H9 (cell line): ENCODE results near the gene TBCK. TPM values are rescaled to one million over a fixed set of nuclear protein-coding genes. Genes with fewer than 3 reads are reported as not detected.

Source experiments
- DNase-seq: peaks from one replicate; pipeline ENCODE4 v3.0.0-alpha.2; 2017
- H2AFZ ChIP-seq: one replicate; pipeline ENCODE4 v1.6.1; 2013; ENCODE audit warnings: mild to moderate bottlenecking, low read length, control low read depth, moderate library complexity
- H2AK5ac ChIP-seq: 2 replicates; pipeline ENCODE4 v1.6.1; 2013; ENCODE audit warnings: low read length, control low read depth, mixed read lengths; ENCODE audit not compliant: insufficient read length
- H2BK120ac ChIP-seq: one replicate; pipeline ENCODE4 v1.6.1; 2013; ENCODE audit warnings: low read depth, mild to moderate bottlenecking, low read length, control low read depth, inconsistent platforms; ENCODE audit not compliant: poor library complexity, severe bottlenecking
- H2BK12ac ChIP-seq: 2 replicates; pipeline ENCODE4 v1.6.1; 2013; ENCODE audit warnings: low read length, control low read depth, mixed read lengths, low read depth; ENCODE audit not compliant: insufficient read length
- H2BK15ac ChIP-seq: 2 replicates; pipeline ENCODE4 v1.6.1; 2013; ENCODE audit warnings: low read depth, low read length, control low read depth
- H2BK20ac ChIP-seq: one replicate; pipeline ENCODE4 v1.6.1; 2013; ENCODE audit warnings: low read depth, mild to moderate bottlenecking, low read length, control low read depth, inconsistent platforms; ENCODE audit not compliant: poor library complexity, severe bottlenecking
- H2BK5ac ChIP-seq: 2 replicates; pipeline ENCODE4 v1.6.1; 2013; ENCODE audit warnings: low read length, control low read depth, mixed read lengths; ENCODE audit not compliant: insufficient read length
- H3K14ac ChIP-seq: 2 replicates; pipeline ENCODE4 v1.6.1; 2013; ENCODE audit warnings: low read length, control low read depth; ENCODE audit not compliant: insufficient read depth
- H3K18ac ChIP-seq: 2 replicates; pipeline ENCODE4 v1.6.1; 2013; ENCODE audit warnings: low read depth, mild to moderate bottlenecking, mixed read lengths, low read length, control low read depth; ENCODE audit not compliant: insufficient read length
- H3K23ac ChIP-seq: 2 replicates; pipeline ENCODE4 v1.6.1; 2013; ENCODE audit warnings: low read length, control low read depth, mixed read lengths, low read depth; ENCODE audit not compliant: insufficient read length
- H3K23me2 ChIP-seq: 2 replicates; pipeline ENCODE4 v1.6.1; 2013; ENCODE audit warnings: low read depth, mild to moderate bottlenecking, mixed read lengths, low read length, control low read depth; ENCODE audit not compliant: insufficient read length, poor library complexity, severe bottlenecking
- H3K27ac ChIP-seq: 2 replicates; pipeline ENCODE4 v1.5.1; 2013; ENCODE audit warnings: low read length, control low read depth, mixed read lengths, low read depth; ENCODE audit not compliant: insufficient read length
- H3K27me3 ChIP-seq: 2 replicates; pipeline ENCODE4 v1.6.1; 2013; ENCODE audit warnings: low read length, control low read depth, inconsistent platforms; ENCODE audit not compliant: insufficient read depth
- H3K4ac ChIP-seq: 2 replicates; pipeline ENCODE4 v1.6.1; 2013; ENCODE audit warnings: low read depth, mild to moderate bottlenecking, control low read depth, inconsistent platforms, low read length, moderate library complexity
- H3K4me1 ChIP-seq: 2 replicates; pipeline ENCODE4 v1.6.1; 2013; ENCODE audit warnings: low read length, control low read depth, inconsistent platforms; ENCODE audit not compliant: insufficient read depth
- H3K4me2 ChIP-seq: 2 replicates; pipeline ENCODE4 v1.6.1; 2013; ENCODE audit warnings: low read length, control low read depth, mixed read lengths; ENCODE audit not compliant: insufficient read length, insufficient read depth
- H3K56ac ChIP-seq: 2 replicates; pipeline ENCODE4 v1.6.1; 2013; ENCODE audit warnings: low read depth, mild to moderate bottlenecking, mixed read lengths, low read length, control low read depth; ENCODE audit not compliant: insufficient read length
- H3K79me1 ChIP-seq: 2 replicates; pipeline ENCODE4 v1.6.1; 2013; ENCODE audit warnings: low read depth, mild to moderate bottlenecking, moderate library complexity, low read length, control low read depth, inconsistent platforms; ENCODE audit not compliant: insufficient read depth, poor library complexity, severe bottlenecking
- H3K79me2 ChIP-seq: 2 replicates; pipeline ENCODE4 v1.6.1; 2013; ENCODE audit warnings: low read length, control low read depth, inconsistent platforms; ENCODE audit not compliant: insufficient read depth
- H3K9ac ChIP-seq: 2 replicates; pipeline ENCODE4 v1.6.1; 2013; ENCODE audit warnings: low read length, control low read depth, mixed read lengths; ENCODE audit not compliant: insufficient read length; ENCODE audit errors: extremely low read depth
- H3K9me3 ChIP-seq: one replicate; pipeline ENCODE4 v1.6.1; 2013; ENCODE audit warnings: low read depth, low read length, inconsistent platforms; ENCODE audit not compliant: control insufficient read depth
- H3T11ph ChIP-seq: one replicate; pipeline ENCODE4 v1.6.1; 2013; ENCODE audit warnings: mild to moderate bottlenecking, low read length, control low read depth, inconsistent platforms
- H4K20me1 ChIP-seq: one replicate; pipeline ENCODE4 v1.6.1; 2013; ENCODE audit not compliant: control insufficient read depth, insufficient read length, insufficient read depth
- H4K5ac ChIP-seq: 2 replicates; pipeline ENCODE4 v1.6.1; 2013; ENCODE audit warnings: low read depth, mild to moderate bottlenecking, mixed read lengths, low read length, control low read depth; ENCODE audit not compliant: insufficient read length
- H4K8ac ChIP-seq: replicated peaks from 2 replicates; pipeline ENCODE4 v1.6.1; 2013; ENCODE audit warnings: low read length, control low read depth, mixed read lengths, low read depth; ENCODE audit not compliant: insufficient read length
- H4K91ac ChIP-seq: 2 replicates; pipeline ENCODE4 v1.6.1; 2013; ENCODE audit warnings: low read depth, mild to moderate bottlenecking, moderate library complexity, mixed read lengths, low read length, control low read depth; ENCODE audit not compliant: insufficient read length
- H3K27ac Mint-ChIP-seq, 3 experiments: 2 replicates in 2 of 3; 3 replicates in 1 of 3; pipeline ENCODE4 v1.8.0; 2020 to 2021; ENCODE audit warnings: mixed read lengths in 3 of 3, mild to moderate bottlenecking in 1 of 3, moderate library complexity in 1 of 3
- H3K27me3 Mint-ChIP-seq: 2 replicates; pipeline ENCODE4 v1.8.0; 2021; ENCODE audit warnings: low read depth, mild to moderate bottlenecking, moderate library complexity, mixed read lengths
- H3K36me3 Mint-ChIP-seq, 3 experiments: 2 replicates in 2 of 3; 3 replicates in 1 of 3; pipeline ENCODE4 v1.8.0; 2020 to 2021; ENCODE audit warnings: low read depth in 3 of 3, mixed read lengths in 3 of 3; ENCODE audit not compliant: insufficient read depth in 1 of 3
- H3K4me1 Mint-ChIP-seq, 2 experiments: 2 replicates each; pipeline ENCODE4 v1.8.0; 2020; ENCODE audit warnings: mixed read lengths in 2 of 2
- H3K4me3 Mint-ChIP-seq, 2 experiments: 2 replicates in 1 of 2; 3 replicates in 1 of 2; pipeline ENCODE4 v1.8.0; 2020 to 2021; ENCODE audit warnings: mild to moderate bottlenecking in 2 of 2, mixed read lengths in 2 of 2, moderate library complexity in 1 of 2
- H3K9me3 Mint-ChIP-seq, 2 experiments: 2 replicates in 1 of 2; 3 replicates in 1 of 2; pipeline ENCODE4 v1.8.0; 2020; ENCODE audit warnings: mild to moderate bottlenecking in 2 of 2, mixed read lengths in 2 of 2, moderate library complexity in 1 of 2
- total RNA-seq: library from RNA; stranded (reverse); gene quantifications from 2 replicates; pipeline ENCODE4 v1.2.1, GENCODE V29; 2021
- TF ChIP-seq, protein P1 (sequence below): fragments of 200-600 bp; sonication (generic); conservative IDR thresholded peaks from 3 replicates; pipeline ENCODE4 v1.8.0; 2021; ENCODE audit warnings: antibody characterized with exemption, mild to moderate bottlenecking

Gene TBCK
- total RNA-seq, 1 experiment from 2014 or later: 22.1 TPM

- Histone ChIP-seq H3K4ac (no peak overlapping the region), H4K91ac (no peak overlapping the region), H2AK5ac (no peak overlapping the region), H3K23me2 (no peaks in the 10 kb centered on the region), H3K18ac (no peak overlapping the region), H3K4me2 (no peak overlapping the region), H2BK15ac (no peak overlapping the region), H3K27ac (no peak overlapping the region), H4K5ac (no peak overlapping the region), H3K14ac (no peak overlapping the region), H3K79me2 (no peaks in the 10 kb centered on the region), H2BK5ac (no peak overlapping the region), H2BK20ac (no peak overlapping the region), H4K8ac (no peak overlapping the region), H3T11ph (no peak overlapping the region), H3K9me3 (no peaks in the 10 kb centered on the region), H3K56ac (no peak overlapping the region), H2AFZ (no peak overlapping the region), H2BK120ac (no peak overlapping the region), H3K4me1 (no peaks in the 10 kb centered on the region), H3K27me3 (no peaks in the 10 kb centered on the region), H3K9ac (no peak overlapping the region), H3K79me1 (no peaks in the 10 kb centered on the region), H4K20me1 (no peaks in the 10 kb centered on the region), H2BK12ac (no peak overlapping the region), H3K23ac (no peak overlapping the region)
- no peaks in the 10 kb centered on the region for H3K9me3 Mint-ChIP-seq
- peak overlapping the region in 1 of 3 experiments; percentile 31; a peak in 2 of 7 replicates for H3K27ac Mint-ChIP-seq
- H3K4me3 Mint-ChIP-seq: no peak overlapping the region
- peaks cover 10 to 19% (median 15%) of the 10 kb centered on the region in 3 experiments for H3K36me3 Mint-ChIP-seq
- H3K4me1 Mint-ChIP-seq: peaks cover 23 to 32% of the 10 kb centered on the region in 2 experiments
- H3K27me3 Mint-ChIP-seq: no peaks in the 10 kb centered on the region
- TF ChIP-seq, protein P1, sequence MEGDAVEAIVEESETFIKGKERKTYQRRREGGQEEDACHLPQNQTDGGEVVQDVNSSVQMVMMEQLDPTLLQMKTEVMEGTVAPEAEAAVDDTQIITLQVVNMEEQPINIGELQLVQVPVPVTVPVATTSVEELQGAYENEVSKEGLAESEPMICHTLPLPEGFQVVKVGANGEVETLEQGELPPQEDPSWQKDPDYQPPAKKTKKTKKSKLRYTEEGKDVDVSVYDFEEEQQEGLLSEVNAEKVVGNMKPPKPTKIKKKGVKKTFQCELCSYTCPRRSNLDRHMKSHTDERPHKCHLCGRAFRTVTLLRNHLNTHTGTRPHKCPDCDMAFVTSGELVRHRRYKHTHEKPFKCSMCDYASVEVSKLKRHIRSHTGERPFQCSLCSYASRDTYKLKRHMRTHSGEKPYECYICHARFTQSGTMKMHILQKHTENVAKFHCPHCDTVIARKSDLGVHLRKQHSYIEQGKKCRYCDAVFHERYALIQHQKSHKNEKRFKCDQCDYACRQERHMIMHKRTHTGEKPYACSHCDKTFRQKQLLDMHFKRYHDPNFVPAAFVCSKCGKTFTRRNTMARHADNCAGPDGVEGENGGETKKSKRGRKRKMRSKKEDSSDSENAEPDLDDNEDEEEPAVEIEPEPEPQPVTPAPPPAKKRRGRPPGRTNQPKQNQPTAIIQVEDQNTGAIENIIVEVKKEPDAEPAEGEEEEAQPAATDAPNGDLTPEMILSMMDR: no peak
- no peak for DNase-seq
These were observed 18.6 kb downstream of the TBCK start for GRCh38 chr4:106297245-106298035.
